Measurements from ENCODE around the gene FTCD. TPM values are rescaled to one million over a fixed set of nuclear protein-coding genes. Genes with fewer than 3 reads are reported as not detected.

FTCD gene
- polyA plus RNA-seq, 3 donors: 40.3 to 61.9 (median 45.0) TPM

DNA sequence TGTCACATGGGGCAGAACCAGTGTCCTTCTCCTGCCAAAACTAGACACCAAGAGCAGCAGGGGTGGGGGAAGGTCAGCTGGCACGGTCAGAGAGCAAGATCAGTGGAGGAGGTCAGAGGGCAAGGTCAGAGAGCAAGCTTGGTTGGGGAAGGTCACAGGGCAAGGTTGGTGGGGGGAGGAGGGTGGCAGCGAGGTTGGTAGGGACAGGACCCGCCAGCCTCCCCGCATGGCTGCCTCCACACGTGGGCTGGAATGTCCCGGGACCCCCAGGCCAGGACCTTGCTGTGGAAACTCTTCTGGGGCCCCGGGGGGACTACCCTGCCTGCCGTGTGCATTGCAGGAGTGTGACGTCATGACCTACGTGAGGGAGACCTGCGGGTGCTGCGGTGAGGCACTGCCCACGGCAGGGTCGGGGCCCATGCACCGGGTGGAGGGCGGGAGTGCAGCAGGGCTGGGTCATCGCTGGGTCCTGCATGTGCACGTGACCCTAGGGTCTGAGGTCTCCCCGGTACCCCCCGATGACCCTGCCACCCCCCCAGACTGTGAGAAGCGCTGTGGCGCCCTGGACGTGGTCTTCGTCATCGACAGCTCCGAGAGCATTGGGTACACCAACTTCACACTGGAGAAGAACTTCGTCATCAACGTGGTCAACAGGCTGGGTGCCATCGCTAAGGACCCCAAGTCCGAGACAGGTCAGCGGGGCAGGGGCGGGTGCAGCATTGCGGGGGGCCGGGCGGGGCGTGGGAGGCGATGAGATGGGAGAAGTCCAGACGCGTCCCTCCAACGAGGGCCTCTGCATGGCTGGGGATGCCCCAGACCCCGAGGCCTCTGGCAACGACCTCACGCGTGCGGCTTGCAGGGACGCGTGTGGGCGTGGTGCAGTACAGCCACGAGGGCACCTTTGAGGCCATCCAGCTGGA is 30.2 kb downstream of the FTCD start:
- DNase-seq: no peak

DNA sequence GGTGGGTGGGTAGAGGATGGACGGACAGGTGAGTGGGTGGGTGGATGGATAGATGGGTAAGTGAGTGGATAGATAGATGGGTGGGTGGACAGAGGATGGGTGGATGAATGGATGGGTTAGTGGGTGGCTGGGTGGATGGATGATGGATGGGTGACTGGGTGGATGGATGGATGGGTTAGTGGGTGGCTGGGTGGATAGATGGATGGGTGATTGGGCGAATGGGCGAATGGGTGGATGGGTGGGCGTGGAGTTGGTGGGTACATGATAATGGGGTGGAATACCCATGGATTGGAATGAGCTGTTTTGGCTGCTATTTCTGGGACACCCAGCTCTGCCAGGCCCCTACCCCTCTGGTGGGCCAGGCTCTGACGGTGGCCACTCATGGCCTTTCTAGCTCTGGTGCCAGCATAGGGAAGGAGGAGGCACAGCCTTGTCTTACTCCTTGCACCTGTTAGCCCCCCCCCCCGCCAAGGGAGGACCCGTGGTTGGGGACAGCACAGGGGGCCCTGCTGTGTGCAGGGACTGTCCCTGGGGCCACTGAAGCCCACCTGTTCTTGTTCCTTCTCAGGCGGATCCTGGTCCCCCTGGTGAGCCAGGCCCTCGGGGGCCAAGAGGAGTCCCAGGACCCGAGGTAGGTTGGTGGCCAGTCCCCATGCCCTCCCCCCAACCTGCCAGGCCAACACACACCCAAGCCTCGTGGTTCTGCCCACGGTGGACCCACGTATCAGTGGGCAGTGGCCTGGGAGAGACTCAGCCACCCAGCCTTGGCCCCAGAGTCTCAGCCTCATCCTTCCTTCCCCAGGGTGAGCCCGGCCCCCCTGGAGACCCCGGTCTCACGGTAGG is 31.1 kb downstream of the FTCD start:
- DNase-seq: no peak

DNA sequence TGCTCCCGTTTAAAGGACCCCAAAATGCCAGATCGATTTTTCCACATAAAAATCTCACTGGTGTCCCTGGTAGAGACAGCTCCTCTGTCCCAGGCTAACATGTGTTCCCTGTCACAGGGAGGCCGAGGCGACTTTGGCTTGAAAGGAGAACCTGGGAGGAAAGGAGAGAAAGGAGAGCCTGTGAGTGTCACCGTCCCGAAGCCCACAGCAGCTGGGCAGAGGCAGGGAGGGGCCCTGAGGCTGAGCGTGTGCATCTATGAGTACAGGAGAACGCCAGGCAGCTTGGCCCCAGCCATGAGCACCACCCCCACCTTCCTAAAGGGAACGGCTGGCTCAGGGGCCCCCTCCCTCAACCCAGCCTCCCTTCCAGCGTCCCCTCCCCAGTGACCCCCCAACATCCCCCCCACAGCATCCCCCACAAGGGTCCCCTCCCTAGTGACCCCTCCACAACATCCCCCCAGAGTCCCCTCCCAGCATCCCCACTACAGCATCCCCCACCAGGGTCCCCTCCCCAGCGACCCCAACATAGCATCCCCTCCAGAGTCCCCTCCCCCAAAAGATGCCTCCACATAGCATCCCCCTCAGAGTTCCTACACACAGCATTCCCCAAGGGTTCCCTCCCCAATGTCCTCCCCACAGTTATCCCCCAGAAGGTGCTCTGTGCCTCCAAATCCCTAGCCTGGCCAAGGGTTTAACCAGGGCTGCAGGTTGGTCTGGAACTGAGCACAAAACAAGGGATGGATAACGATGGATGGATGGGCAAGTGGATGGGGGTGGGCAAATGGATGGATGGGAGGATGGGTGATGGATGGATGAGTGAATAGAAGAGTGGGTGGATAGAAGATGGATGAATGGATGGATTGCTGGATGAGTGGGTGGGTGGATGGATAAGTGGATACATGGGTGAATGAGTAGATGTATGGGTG is 32.4 kb downstream of the FTCD start:
- no peak for DNase-seq

DNA sequence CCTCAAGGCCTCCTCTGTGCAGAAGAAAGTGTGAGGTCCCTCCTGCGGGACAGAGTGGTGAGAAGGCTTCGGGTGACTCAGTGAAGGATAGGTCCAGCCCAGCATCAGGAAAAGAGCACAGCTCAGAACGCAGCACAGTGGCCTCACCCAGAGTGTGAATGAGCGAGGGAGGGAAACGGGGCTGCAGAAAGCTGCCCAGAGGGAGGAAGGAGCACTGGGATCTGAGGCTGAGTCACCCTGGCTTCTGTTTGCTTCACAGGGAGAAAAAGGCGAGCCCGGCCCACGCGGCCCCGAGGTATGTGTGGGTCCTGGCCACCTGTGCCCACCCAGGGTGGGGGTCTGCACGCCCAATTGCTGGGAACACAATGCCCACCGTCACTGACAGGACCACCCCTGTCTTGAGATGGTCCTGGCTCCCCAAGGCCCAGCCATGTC is 33.1 kb downstream of the FTCD start:
- DNase-seq: no peak

DNA sequence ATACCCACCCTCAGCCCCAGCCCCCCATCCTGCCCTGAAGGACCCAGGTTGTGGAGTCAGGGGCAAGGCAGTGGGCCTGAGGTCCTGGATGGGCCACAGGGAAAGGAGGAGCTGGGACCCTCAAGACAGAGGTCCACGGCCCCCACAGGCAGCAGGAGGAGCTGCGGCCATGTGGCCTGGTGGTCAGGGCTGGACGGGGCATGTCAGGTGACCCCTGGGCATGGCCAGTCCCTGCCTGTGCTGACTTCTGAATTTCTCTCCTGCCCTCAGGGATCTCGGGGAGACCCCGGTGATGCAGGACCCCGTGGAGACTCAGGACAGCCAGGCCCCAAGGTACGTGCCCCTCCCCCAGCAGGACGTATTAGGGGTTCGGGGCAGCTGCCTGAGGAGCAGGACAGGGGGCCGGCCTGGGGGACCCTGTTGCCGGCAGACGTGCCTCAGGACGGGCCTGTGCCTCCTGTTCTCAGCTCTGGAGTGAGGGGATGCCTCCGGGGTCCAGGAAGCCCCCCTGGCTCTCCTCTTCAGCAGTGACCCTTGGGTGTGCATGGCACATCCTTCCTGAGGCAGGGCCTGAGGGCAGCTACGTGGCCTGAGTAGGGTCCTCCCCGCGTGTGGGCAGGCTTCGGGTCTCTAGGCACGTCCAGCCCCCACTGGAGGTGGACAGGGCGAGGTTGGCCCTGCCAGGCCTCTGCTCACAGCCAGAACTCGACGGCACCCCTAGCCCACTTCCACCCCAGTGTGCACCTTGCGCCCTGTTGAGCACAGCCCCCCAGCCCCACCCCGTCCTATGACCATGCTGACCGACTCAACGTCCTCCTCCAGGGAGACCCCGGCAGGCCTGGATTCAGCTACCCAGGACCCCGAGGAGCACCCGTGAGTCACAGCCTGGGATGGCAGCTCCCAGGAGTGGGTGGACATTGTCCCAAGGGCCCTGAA is 33.8 kb downstream of the FTCD start:
- no peak for DNase-seq

DNA sequence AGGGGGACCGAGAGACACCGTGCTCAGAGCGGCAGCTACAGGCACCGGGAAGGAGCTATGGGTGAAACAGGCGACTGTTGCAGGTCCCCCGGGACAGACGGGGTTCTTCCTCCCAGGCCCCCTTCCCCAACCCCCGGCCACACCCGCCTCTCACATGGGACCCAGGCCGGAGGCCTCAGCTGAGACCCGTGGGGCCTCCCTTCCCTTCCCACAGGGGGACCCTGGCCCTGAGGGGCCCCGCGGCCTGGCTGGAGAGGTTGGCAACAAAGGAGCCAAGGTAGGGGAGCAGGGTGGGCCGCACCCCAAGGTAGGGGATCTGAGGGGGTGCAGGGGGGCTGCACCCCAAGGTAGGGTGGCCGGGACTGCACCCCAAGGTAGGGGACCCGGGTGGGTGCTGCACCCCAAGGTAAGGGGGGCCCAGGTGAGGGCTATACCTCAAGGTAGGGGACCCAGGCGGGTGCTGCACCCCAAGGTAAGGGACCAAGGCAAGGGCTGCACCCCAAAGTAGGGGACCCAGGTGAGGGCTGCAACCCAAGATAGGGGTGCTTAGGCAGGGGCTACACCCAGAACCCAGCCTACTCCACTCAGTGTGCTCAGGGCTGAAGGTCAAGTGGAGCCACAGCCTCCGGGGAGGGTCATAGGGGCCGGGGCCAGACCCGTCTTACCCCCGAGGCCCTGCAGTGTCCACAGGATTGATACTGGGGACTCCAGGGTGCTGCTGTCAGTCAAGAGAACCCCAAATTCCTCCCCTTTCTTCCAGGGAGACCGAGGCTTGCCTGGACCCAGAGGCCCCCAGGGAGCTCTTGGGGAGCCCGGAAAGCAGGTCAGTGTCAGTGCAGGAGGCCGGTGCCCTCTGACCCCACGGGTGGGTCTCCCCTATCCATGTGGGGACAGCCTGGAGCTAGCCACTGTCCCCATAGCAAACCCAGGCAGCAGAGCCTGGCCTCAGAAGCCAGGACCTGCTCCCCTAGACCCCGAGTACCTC is 34.8 kb downstream of the FTCD start:
- no peak for DNase-seq

DNA sequence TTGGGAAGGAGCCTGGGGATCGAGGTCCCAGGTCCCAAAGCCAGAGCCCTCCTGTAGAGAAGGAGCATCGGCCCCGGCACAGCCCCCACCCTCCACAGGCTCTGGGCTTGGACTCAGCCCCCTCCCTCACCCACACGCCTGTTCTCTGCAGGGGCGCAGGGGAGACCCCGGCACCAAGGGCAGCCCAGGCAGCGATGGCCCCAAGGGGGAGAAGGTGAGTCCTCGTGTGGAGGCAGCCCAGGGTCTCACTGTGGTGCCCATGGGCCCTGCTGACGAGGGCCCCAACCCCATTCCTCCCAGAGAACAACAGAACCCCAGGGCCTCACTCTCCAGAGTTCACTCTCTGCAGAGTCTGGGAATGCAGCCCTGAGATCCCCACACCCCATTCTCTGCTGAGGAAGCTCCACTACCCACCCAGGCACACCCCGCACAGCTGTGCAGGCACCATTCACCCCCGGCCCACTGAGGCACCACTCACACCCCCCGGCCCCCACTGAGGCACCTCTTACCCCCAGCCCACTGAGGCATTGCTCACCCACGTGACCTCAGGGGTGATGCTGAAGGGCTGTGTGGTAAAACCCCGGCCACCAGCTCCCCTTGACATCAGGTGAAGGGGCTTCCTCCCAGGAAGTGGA is 35.6 kb downstream of the FTCD start:
- no peak for DNase-seq

DNA sequence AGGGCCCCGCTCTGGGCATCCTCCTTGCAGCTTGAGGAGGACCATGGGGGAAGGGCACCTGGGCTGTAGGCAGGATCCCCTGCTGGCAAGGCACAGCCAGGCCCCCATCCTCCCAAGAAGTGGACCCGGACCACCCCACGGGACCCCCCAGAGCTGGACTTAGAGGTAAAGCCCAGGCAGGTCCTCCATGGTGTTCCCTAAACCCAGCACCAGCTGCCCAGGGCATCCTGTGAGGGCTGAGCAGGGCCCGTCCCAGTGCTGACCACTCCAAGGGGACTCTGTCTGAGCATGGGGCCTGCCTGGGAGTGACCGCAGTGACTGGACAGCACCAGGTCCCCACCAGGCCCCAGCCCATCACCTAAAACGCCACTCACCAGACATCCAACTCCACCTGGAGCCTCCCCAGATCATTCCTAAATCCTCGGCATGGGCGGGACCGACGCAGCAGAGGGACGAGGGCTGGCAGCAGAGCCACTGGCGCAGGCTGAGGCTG is 36.2 kb downstream of the FTCD start:
- DNase-seq: no peak

DNA sequence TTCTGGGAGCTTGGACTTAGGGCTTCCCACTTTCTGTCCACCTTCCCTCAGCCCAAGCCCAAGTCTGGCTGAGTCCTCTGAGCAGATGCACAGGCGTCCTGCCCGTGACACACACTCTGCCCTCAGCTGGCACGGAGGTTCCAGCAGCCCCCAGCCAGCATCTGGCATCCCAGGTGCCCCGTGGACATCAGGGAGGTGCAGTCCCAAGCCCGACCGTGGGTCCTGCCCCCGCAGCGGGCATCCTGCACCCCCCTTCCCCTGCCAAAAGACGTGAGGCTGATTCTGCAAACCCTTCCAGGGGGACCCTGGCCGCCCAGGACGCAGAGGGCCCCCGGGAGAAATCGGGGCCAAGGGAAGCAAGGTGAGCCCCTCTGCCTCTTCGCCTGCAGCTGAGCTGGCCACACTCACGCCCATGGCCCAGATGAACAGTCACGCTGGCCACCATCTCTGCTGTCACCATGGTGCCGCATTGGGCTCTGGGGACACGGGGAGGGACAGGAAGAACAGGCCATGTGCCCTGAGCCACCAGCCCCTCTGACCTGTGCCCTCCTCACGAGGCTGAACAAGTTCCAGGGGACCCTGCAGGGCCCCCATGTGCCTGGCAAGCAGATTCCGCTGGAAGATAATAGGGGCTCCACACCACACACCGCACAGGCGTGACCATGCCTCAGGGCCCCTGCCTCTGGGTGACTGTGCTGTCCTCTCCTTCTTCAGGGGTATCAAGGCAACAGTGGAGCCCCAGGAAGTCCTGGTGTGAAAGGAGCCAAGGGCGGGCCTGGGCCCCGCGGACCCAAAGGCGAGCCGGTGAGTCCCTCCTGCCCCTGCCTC is 36.8 kb downstream of the FTCD start:
- no peak for DNase-seq

DNA sequence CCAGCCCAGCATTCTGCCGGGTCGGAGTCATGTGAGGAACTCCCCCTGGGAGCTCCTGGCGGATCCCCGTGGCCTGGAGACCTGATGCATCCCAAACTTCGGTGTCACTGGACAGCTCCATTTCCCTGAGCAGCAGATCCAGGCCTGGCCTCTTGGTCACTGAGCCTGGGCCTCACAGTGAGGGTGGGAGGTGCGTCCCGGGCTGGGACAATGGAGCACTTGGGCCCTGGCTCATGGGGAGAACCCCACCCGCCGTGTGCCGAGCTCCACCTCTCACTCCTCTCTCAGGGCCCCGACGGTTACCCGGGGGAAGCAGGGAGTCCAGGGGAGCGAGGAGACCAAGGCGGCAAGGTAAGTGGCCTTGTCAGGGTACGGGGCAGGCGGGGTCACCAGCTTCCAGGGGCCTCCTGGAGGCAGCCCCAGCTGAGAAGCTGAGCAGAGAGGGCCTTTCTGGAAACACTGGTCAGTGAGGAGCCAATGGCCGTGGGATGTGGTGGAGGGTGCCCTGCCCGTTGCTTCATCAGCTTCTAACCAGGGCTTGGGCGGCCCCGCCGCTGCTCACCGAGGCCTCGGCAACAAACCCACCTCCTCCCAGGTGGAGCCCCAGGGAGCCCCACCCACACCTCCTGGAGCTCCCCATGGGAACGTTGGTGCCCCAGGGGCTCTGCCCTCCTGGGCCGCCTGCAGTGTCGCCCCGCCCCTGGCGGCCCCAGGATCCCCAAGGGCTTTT is 37.6 kb downstream of the FTCD start:
- DNase-seq: no peak

DNA sequence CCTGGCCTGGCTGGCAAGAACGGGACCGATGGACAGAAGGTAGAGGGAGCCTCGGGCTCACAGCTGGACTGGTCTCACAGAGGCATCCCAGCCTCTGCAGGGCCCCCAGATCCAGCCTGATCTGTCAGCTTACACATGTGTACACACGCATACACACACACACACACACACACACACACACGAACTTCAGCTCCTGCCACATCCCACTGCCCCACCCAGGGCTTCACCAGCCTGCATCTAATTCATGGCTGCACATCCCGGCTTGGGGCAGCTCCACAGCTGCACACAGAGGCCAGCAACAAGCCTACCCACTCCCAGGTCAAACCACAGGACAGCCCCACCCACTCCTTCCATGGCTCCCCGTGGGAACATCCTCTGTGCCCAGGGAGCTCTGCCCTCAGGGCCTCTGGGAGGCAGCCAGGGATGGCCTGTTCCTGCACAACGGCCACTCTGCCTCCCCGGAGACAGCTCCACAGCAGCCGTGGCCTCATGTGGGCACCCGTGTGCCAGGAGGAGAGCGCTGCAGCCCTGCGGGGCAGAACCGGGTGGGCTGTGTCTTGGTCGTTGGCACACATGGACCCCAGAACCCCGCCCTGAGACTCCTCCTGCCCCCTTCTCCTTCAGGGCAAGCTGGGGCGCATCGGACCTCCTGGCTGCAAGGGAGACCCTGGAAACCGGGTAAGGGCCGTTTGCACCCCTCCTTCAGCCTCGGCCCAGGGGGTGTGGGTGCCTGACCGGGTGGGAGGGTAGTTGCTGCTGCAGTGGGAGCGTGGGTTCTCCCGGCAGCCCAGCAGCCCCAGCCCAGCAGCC is 38.4 kb downstream of the FTCD start:
- DNase-seq: no peak

DNA sequence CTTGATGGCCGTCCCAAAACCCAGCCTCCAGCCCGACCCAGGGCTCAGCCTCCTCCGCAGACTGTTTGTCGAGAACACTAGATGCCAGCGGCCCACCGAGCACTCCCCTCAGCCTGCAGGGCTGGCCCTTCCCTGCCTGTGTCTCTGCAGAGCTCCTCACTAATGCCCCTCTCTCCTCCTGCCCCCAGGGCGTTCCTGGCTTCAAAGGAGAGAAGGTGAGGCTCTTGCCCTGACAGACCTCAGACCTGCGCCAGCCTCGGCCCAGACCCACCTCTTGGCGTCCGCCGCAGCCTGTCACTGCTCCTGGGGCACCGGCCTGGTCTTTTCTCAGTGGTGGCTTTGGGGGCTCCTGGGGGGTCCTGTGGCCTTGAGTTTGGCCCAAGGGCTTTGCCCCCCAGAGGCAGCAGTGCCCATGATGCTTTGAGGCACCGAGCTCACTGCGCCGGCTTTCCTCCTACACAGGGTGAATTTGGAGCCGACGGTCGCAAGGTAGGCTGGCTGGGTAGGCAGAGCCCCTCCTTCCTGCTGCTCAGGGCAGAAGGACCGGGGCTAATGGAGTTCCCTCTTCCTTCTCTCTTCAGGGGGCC is 39.1 kb downstream of the FTCD start:
- DNase-seq: no peak

DNA sequence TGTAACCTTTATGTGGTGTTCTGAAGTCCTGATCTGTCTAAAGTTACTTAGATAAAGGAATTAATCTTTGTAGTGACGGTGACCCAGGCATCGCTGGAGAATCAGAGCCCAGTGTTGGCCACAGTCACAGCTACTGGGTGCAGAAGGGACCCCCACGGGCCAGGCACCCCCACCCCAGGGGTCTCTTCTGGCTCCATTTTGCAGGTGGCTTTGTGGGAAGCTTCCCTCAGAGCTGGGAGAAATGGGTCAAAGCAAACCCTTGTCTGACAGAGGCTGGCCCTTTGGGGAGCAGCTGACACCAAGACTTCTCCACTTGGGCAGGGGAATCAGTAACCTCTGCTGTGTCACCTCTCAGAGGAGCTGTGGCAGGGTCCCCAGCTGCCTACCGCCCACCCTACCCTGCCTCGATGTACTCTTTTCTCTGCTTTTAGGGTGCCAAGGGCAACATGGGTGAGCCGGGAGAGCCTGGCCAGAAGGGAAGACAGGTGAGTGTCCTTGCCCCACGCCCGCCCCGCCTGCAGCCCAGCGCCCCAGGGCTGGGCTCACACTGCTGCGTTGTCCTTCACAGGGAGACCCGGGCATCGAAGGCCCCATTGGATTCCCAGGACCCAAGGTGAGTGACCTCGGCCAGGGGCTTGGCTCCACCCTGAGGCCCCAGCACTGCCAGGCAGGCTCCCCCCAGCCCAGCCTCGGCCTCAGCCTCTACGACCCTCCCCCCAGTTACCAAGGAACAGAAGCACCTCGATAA is 39.8 kb downstream of the FTCD start:
- DNase-seq: no peak

DNA sequence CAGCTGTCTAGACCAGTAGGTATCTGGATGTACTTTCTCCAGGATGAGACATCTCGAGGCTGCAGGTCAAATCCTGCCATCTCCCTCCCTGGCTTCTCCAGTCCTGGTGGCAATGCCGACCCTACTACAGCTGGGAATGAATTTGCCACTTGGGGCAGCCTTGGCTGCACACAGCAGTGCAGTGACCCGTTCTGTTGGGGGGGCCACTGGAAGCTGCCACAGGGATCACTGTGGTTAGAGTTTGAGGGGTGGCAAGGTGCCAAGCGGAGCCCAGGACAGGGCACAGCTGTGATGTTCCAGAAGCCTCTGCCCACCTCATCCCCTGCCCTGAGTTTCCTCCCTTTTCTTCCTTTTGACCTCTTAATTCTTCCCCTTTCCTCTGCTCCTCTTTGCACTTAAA is 40.4 kb downstream of the FTCD start:
- DNase-seq: no peak
